ENCODE results near the gene WNT2. TPM values are rescaled to one million over a fixed set of nuclear protein-coding genes. Genes with fewer than 3 reads are reported as not detected.

The WNT2 gene
- total and polyA plus RNA-seq, 2 donors (not counting 1 experiment from before 2014, with no cell fraction given): not detected

DNA sequence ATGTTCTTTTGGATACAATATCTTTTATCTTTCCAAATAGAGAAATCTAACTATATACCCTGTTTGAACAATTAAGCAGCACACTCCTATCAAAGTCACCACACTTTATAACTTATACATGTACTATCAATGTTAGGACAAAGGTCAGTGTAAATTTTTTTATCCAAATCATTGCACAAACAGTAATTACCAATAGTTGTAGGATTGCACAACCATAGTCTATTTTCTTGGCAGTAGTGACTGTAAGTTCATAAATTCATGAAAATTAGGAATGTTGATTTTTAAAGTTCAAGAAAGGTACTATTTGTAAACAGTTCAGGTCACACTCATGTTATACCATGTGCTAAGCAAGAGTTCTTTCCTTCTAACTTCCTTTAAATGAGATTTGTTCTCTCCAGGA is 9.3 kb downstream of the WNT2 start:
- peaks cover 0 to 2% (median 0%) of the 10 kb centered on the region in 4 experiments for H3K27me3 ChIP-seq (replicated peaks in 1 of 4; ENCODE audit: control extremely low read depth in 1 of 4, control insufficient read depth in 3 of 4, insufficient read depth in 4 of 4, low read length in 3 of 4)
- H3K27ac ChIP-seq (ENCODE audit: low read length in 2 of 2): no peak overlapping the region
- POLR2A ChIA-PET: no interaction called here
- no peak overlapping the region for H3K4me3 ChIP-seq (ENCODE audit: control extremely low read depth in 1 of 5, extremely low read depth in 1 of 5, insufficient read depth in 1 of 5, low read depth in 2 of 5, low read length in 4 of 5)
- no peaks in the 10 kb centered on the region for H3K36me3 ChIP-seq (replicated peaks in 1 of 2; ENCODE audit: control extremely low read depth in 1 of 2, control insufficient read depth in 1 of 2, extremely low read depth in 1 of 2, insufficient read depth in 2 of 2, low read length in 1 of 2)
- no peak overlapping the region for H3K4me2 ChIP-seq (replicated peaks; ENCODE audit: low read depth, low read length, poor library complexity, severe bottlenecking)
- H4K20me1 ChIP-seq (ENCODE audit: control insufficient read depth, insufficient read depth, low read length, poor library complexity, severe bottlenecking): no peaks in the 10 kb centered on the region
- CTCF ChIA-PET: no interaction called here
- TF ChIP-seq, protein P1, sequence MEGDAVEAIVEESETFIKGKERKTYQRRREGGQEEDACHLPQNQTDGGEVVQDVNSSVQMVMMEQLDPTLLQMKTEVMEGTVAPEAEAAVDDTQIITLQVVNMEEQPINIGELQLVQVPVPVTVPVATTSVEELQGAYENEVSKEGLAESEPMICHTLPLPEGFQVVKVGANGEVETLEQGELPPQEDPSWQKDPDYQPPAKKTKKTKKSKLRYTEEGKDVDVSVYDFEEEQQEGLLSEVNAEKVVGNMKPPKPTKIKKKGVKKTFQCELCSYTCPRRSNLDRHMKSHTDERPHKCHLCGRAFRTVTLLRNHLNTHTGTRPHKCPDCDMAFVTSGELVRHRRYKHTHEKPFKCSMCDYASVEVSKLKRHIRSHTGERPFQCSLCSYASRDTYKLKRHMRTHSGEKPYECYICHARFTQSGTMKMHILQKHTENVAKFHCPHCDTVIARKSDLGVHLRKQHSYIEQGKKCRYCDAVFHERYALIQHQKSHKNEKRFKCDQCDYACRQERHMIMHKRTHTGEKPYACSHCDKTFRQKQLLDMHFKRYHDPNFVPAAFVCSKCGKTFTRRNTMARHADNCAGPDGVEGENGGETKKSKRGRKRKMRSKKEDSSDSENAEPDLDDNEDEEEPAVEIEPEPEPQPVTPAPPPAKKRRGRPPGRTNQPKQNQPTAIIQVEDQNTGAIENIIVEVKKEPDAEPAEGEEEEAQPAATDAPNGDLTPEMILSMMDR (IDR thresholded peaks at IDR 0.05): no peak
- TF ChIP-seq EZH2 (IDR thresholded peaks at IDR 0.05; ENCODE audit: borderline replicate concordance, insufficient read depth, low read depth, low read length, poor library complexity, severe bottlenecking): no peak
- intact Hi-C loops (cut with micrococcal nuclease): no loop called here
- no peaks in the 10 kb centered on the region for H3K79me2 ChIP-seq (ENCODE audit: control insufficient read depth, insufficient read depth, low read length)
- Mint-ChIP-seq H3K9me3 (ENCODE audit: insufficient read depth) (no peaks in the 10 kb centered on the region), H3K27me3 (peaks cover 12% of the 10 kb centered on the region), H3K4me3 (no peak overlapping the region), H3K27ac (no peak overlapping the region), H3K4me1 (no peaks in the 10 kb centered on the region)
- ATAC-seq (ENCODE audit: low read depth) (no peak), DNase-seq (no peak)
- H3K9ac ChIP-seq (ENCODE audit: low read length): no peak overlapping the region
- no peaks in the 10 kb centered on the region for H3K9me3 ChIP-seq (ENCODE audit: control extremely low read depth in 1 of 3, control insufficient read depth in 2 of 3, insufficient read depth in 1 of 3, low read length in 2 of 3)
- H2AFZ ChIP-seq (ENCODE audit: insufficient read depth, low read depth, low read length, poor library complexity, severe bottlenecking): no peak overlapping the region
- H3K4me1 ChIP-seq (ENCODE audit: control insufficient read depth in 2 of 2, insufficient read depth in 2 of 2, low read length in 2 of 2): no peaks in the 10 kb centered on the region

DNA sequence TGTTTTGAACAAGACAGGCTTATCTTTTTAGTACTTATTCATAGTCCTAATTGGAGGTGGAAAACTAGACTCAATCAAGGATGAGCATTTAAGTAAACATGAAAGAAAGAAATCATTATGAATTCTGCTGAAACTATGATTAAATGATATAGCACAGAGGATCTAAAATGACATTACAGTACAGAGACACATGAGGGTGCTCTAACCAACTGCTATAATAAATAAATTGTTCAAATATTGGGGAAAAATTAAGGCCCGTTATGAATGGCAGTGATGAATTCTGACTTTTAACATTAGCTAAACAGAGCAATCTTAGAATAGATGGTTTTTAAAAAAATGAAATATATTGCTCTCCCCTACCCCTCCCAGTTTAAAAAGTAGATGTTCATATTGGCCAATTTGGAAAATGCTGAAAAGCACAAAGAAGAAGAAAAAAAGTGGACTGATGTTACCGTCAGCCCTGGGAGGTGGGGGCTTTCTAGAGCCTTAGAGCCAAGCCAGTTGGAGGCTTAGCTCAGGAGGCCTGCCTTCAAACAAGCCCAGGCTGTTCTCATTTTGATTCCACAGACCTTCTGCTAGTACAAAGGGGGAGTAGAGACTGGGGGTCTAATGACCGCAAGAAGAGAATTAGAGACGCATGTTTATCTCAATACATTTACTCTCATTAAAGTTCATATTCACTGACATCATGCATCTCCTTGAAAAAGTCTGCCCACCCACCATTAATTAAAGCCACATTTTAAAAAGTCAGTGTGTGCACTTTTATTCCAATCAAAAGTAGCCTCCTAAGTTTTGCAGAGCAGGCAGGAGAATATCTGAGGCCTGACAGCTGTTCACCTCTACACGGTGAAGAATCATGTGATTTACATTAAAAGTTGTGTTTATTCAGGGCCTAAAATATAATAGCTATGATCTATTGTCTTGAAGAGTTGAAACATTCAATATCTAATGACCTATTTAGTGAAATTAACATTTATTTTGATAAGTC is 10.0 kb downstream of the WNT2 start:
- ChIA-PET POLR2A (no interaction called here), CTCF (no interaction called here)
- no peak for ATAC-seq (ENCODE audit: low read depth)
- H3K27ac Mint-ChIP-seq: no peak overlapping the region
- DNase-seq: no peak
- 100% methylated on average over 1 of the region's 5 CpGs for WGBS (ENCODE audit: insufficient coverage)
- Histone ChIP-seq H3K36me3 (replicated peaks in 1 of 2; ENCODE audit: control extremely low read depth in 1 of 2, control insufficient read depth in 1 of 2, extremely low read depth in 1 of 2, insufficient read depth in 2 of 2, low read length in 1 of 2) (no peaks in the 10 kb centered on the region), H3K79me2 (ENCODE audit: control insufficient read depth, insufficient read depth, low read length) (no peaks in the 10 kb centered on the region), H3K9ac (ENCODE audit: low read length) (no peak overlapping the region), H3K27me3 (replicated peaks in 1 of 4; ENCODE audit: control extremely low read depth in 1 of 4, control insufficient read depth in 3 of 4, insufficient read depth in 4 of 4, low read length in 3 of 4) (peaks cover 0 to 2% (median 0%) of the 10 kb centered on the region in 4 experiments), H3K4me1 (ENCODE audit: control insufficient read depth in 2 of 2, insufficient read depth in 2 of 2, low read length in 2 of 2) (no peaks in the 10 kb centered on the region), H3K27ac (ENCODE audit: low read length in 2 of 2) (no peak overlapping the region), H4K20me1 (ENCODE audit: control insufficient read depth, insufficient read depth, low read length, poor library complexity, severe bottlenecking) (no peaks in the 10 kb centered on the region), H2AFZ (ENCODE audit: insufficient read depth, low read depth, low read length, poor library complexity, severe bottlenecking) (no peak overlapping the region), H3K4me2 (replicated peaks; ENCODE audit: low read depth, low read length, poor library complexity, severe bottlenecking) (no peak overlapping the region), H3K9me3 (ENCODE audit: control extremely low read depth in 1 of 3, control insufficient read depth in 2 of 3, insufficient read depth in 1 of 3, low read length in 2 of 3) (no peaks in the 10 kb centered on the region), H3K4me3 (ENCODE audit: control extremely low read depth in 1 of 5, extremely low read depth in 1 of 5, insufficient read depth in 1 of 5, low read depth in 2 of 5, low read length in 4 of 5) (no peak overlapping the region)
- peaks cover 7% of the 10 kb centered on the region for H3K27me3 Mint-ChIP-seq
- no peak overlapping the region for H3K4me3 Mint-ChIP-seq
- TF ChIP-seq, protein P1 (IDR thresholded peaks at IDR 0.05): no peak
- no peak for TF ChIP-seq EZH2 (IDR thresholded peaks at IDR 0.05; ENCODE audit: borderline replicate concordance, insufficient read depth, low read depth, low read length, poor library complexity, severe bottlenecking)
- H3K4me1 Mint-ChIP-seq: no peaks in the 10 kb centered on the region
- no peaks in the 10 kb centered on the region for H3K9me3 Mint-ChIP-seq (ENCODE audit: insufficient read depth)
- intact Hi-C loops (cut with micrococcal nuclease): no loop called here
